ENCODE data around the gene DAB1. TPM values are rescaled to one million over a fixed set of nuclear protein-coding genes. Genes with fewer than 3 reads are reported as not detected.

DAB1 gene
- polyA plus RNA-seq, 3 donors: not detected

GRCh38 chr1:57086154-57086553 lies 337.7 kb downstream of the DAB1 start:
- WGBS (ENCODE audit: insufficient coverage): 69% methylated on average over 5 of the region's 6 CpGs
- H3K36me3 ChIP-seq (replicated peaks in 1 of 2; ENCODE audit: control insufficient read depth in 1 of 2, insufficient read depth in 2 of 2, low read length in 2 of 2): no peaks in the 10 kb centered on the region
- no peak overlapping the region for H3K27ac Mint-ChIP-seq
- H3K36me3 Mint-ChIP-seq: no peaks in the 10 kb centered on the region
- DNase-seq: no peak
- peaks cover 0 to 2% (median 0%) of the 10 kb centered on the region in 3 donors for H3K27me3 Mint-ChIP-seq (ENCODE audit: low read depth in 3 of 3)
- no peaks in the 10 kb centered on the region for H3K79me2 ChIP-seq (ENCODE audit: insufficient read depth, low read length)
- H3K9ac ChIP-seq (ENCODE audit: insufficient read depth, low read length, poor library complexity, severe bottlenecking): no peak overlapping the region
- peaks cover 0 to 8% (median 0%) of the 10 kb centered on the region in 7 donors for H3K9me3 Mint-ChIP-seq
- no peaks in the 10 kb centered on the region for H3K4me1 ChIP-seq (ENCODE audit: control insufficient read depth in 1 of 2, insufficient read depth in 2 of 2, low read length in 2 of 2)
- no peaks in the 10 kb centered on the region for H4K20me1 ChIP-seq (ENCODE audit: insufficient read depth, low read length)
- no peaks in the 10 kb centered on the region for H3K9me3 ChIP-seq (replicated peaks in 1 of 2; ENCODE audit: control insufficient read depth in 1 of 2, insufficient read depth in 1 of 2, low read length in 2 of 2)
- H3K4me3 Mint-ChIP-seq: no peak overlapping the region
- H3K4me3 ChIP-seq (replicated peaks in 1 of 3; ENCODE audit: low read depth in 2 of 3, low read length in 3 of 3): no peak overlapping the region
- intact Hi-C loops (cut with micrococcal nuclease): no loop called here
- no peaks in the 10 kb centered on the region for H3K27me3 ChIP-seq (ENCODE audit: control insufficient read depth in 2 of 2, insufficient read depth in 2 of 2, low read length in 2 of 2)
- H3K4me2 ChIP-seq (replicated peaks; ENCODE audit: extremely low read depth, low read length, poor library complexity, severe bottlenecking): no peak overlapping the region
- no peaks in the 10 kb centered on the region for H3K4me1 Mint-ChIP-seq
- no peak for TF ChIP-seq CTCF (IDR thresholded peaks at IDR 0.05)
- H2AFZ ChIP-seq (ENCODE audit: insufficient read depth, low read depth, low read length, poor library complexity, severe bottlenecking): no peak overlapping the region
- H3K27ac ChIP-seq (ENCODE audit: low read depth in 1 of 2, low read length in 2 of 2): no peak overlapping the region

GRCh38 chr1:57084701-57085100 lies 339.2 kb downstream of the DAB1 start:
- Histone ChIP-seq H3K4me1 (ENCODE audit: control insufficient read depth in 1 of 2, insufficient read depth in 2 of 2, low read length in 2 of 2) (no peaks in the 10 kb centered on the region), H3K9ac (ENCODE audit: insufficient read depth, low read length, poor library complexity, severe bottlenecking) (no peak overlapping the region), H4K20me1 (ENCODE audit: insufficient read depth, low read length) (no peaks in the 10 kb centered on the region), H3K36me3 (replicated peaks in 1 of 2; ENCODE audit: control insufficient read depth in 1 of 2, insufficient read depth in 2 of 2, low read length in 2 of 2) (no peaks in the 10 kb centered on the region), H2AFZ (ENCODE audit: insufficient read depth, low read depth, low read length, poor library complexity, severe bottlenecking) (no peak overlapping the region), H3K9me3 (replicated peaks in 1 of 2; ENCODE audit: control insufficient read depth in 1 of 2, insufficient read depth in 1 of 2, low read length in 2 of 2) (no peaks in the 10 kb centered on the region), H3K79me2 (ENCODE audit: insufficient read depth, low read length) (no peaks in the 10 kb centered on the region), H3K4me2 (replicated peaks; ENCODE audit: extremely low read depth, low read length, poor library complexity, severe bottlenecking) (no peak overlapping the region), H3K27ac (ENCODE audit: low read depth in 1 of 2, low read length in 2 of 2) (no peak overlapping the region), H3K4me3 (replicated peaks in 1 of 3; ENCODE audit: low read depth in 2 of 3, low read length in 3 of 3) (no peak overlapping the region), H3K27me3 (ENCODE audit: control insufficient read depth in 2 of 2, insufficient read depth in 2 of 2, low read length in 2 of 2) (no peaks in the 10 kb centered on the region)
- Mint-ChIP-seq H3K9me3 (peaks cover 0 to 8% (median 0%) of the 10 kb centered on the region in 7 donors), H3K4me3 (no peak overlapping the region), H3K27ac (no peak overlapping the region), H3K4me1 (no peaks in the 10 kb centered on the region), H3K36me3 (no peaks in the 10 kb centered on the region), H3K27me3 (ENCODE audit: low read depth in 3 of 3) (peaks cover 0 to 2% (median 0%) of the 10 kb centered on the region in 3 donors)
- intact Hi-C loops (cut with micrococcal nuclease): no loop called here
- no peak for DNase-seq
- WGBS (ENCODE audit: insufficient coverage): no CpG with 5 or more reads among the region's 2 CpGs
- no peak for TF ChIP-seq CTCF (IDR thresholded peaks at IDR 0.05)

All from CD14-positive monocyte (primary cell).